HL-60/S4 treated with phorbol 12-myristate 13-acetate at 8.2 ng/mL for 4 days and 3 days (cell line): ENCODE results near the gene C13orf46.
"Not testable (repeated sequence)": the region's sequence is repeated elsewhere in the genome, so short reads cannot be mapped to it uniquely, and the experiment has no call there.

Experiments used
- in situ Hi-C: fragments of 300-500 bp; cut with MboI; formaldehyde crosslinking; loops from 2 replicates; pipeline ENCODE4 v1.15.0; 2022; ENCODE audit warnings: low sequenced_read_pairs

C13orf46 gene

DNA sequence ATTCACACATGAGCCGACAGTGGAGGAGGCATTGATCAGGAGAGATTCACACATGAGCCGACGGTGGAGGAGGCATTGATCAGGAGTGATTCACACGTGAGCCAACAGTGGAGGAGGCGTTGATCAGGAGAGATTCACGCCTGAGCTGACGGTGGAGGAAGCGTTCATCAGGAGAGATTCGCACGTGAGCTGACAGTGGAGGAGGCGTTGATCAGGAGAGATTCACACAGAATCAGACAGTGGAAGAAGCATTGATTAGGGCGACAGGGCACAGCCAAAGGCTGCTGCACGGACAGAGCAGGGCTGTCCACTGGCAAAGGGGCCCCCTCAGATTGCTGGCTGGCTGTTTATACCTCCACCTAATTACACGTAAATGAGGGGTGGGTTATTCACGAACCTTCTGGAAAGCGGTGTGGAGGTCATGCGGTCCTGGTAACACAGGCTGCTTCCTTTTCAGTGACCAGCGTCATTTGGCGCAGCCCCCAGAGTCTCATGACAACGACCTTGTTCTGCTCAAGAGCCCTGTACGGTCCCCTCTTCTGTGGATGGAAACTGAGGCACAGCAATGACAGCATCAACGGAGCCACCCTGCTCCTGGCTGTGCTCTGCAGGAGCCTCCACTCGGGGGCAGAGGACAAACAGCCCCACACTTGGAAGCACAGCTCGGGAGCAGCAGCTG lies 59.4 kb downstream of the C13orf46 start:
- in situ Hi-C loops, result no loop called here

DNA sequence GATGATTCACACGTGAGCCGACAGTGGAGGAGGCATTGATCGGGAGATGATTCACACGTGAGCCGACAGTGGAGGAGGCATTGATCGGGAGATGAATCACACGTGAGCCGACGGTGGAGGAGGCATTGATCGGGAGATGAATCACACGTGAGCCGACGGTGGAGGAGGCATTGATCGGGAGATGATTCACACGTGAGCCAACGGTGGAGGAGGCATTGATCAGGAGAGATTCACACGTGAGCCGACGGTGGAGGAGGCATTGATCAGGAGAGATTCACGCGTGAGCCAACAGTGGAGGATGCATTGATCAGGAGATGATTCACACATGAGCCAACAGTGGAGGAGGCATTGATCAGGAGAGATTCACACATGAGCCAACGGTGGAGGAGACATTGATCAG lies 60.0 kb downstream of the C13orf46 start:
- in situ Hi-C loops, result not testable (repeated sequence)

DNA sequence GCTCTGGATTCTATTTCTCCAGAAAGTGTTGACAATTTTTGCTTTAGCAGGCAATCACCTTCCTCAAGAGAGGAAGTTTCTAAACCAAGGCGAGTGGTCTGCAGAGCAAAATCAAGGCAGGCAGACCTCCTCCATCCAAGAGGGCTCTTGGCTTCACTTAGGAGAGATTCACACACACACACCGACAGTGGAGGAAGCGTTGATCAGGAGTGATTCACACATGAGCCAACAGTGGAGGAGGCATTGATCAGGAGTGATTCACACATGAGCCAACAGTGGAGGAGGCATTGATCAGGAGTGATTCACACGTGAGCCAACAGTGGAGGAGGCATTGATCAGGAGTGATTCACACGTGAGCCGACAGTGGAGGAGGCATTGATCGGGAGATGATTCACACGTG lies 60.5 kb downstream of the C13orf46 start:
- in situ Hi-C loops, result not testable (repeated sequence)

DNA sequence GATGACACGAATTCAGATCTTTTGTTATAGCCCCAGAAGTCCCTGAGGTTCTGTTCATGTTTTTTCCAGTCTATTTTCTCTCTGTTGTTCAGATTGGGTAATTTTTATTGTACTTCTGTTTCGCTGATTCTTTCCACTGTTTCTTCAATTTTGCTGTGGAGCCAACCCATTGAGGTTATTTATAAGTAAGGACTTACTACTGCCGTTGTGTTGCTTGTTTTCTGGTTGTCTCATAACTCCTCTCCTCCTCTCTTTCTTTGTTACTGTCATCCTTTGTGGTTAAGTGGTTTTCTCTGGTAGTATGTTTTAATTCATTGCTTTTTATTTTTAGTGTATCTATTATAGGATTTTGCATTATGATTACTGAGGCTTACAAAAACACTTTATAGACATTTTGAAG lies 61.3 kb downstream of the C13orf46 start:
- in situ Hi-C loops, result no loop called here

DNA sequence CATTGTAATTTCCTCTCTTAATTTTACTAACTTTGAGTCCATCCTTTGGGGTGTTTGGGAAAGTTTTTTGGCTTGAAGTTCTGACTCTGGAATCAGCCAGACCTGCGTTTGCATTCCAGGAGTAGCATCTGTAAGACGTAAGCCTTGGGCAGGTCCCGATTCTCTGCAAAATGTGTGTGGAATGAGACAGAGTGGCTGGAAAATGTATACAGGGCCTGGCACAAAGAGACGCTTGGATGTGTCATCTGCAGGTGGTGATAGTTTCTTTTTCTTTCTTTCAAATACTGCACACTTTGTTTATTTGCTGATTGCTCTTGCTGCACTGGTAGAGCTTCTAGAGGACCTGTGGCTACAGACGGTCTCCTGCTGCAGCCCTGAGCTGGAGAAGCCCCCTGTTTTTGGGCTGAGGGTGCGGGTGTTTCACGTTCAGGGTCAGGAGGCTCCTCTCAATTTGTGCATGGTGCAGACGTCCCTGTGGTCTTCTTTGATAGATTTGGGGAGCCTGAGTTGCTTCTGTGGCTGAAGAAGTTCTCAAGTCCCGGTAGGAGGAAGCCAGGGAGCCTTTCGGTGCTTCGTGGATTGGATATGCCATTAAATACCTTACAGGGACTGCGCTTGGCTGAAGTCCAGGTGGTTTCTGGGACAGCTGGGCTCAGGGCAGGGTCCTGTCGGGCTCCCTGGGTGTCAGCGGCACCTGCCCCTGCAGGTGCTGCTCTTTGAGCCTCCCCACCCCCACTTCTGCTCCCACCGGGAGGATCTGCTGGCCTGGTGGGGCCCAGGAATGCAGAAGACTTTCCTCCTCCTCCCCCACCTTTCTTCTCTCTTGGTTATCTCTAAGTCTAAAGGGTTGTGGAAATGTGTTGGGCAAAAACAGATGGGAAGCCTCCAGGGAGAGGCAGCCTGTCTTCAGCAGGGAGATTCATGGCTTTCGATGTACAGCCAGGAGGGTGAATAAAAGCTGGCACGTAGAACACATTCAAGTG lies 66.0 kb downstream of the C13orf46 start:
- in situ Hi-C loops, result no loop called here

DNA sequence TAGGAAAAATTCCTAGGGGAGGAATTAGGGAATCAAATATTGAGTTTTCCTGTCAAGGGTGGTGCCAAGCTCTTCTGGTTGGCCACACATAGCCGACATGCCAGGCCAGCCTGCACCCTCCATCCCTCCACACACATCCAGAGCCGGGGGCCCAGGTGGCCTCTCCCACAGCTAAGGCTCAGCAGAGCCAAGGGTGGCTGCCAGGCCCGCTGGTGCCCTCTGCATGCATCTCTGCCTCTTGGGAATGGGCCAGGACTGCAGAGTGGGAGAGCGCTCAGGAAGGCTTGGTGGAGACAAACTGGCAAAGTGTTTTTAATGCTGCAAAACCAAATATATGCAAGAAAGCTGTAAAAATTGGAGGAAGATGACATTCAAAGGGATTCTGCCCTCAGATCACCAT lies 67.3 kb downstream of the C13orf46 start:
- in situ Hi-C loops, result no loop called here

DNA sequence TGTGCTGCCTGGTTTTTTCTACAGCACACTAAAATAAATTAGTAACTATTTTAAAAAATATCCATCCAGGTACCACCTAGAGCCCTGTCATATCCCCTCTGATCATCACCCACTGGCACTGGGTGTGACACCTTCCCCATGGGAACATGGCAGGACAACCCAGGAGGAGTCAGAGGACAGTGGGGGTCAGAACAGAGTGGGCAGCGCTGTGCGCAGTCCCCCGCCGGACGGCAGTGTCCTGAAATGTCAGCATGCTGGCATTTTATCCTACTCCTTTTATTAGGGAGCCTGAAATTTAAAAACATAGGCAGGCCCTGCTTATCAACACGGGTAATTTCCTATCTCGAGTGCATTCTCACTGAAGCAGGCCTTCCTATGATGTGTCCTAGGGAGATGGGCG lies 67.9 kb downstream of the C13orf46 start:
- in situ Hi-C loops, result no loop called here

DNA sequence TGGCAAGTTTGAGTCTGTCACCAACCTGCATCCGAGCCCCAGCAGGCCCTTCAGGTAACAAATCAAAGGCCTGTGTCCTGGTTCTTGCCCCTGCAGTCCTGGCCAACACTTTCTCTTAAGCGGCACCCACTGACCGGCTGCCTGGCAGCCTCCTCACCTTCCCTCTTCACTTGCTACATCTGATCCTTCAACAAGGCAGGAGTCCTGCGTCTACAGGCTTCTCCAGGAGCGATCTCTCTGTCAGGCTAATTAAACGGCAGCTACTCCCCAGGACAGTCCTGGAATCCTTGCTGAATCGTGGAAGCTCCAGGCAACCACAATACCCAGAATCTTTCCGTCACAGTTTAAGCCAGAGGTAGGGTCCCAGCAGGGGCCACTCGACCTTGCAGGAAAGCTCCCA lies 68.9 kb downstream of the C13orf46 start:
- in situ Hi-C loops, result no loop called here

DNA sequence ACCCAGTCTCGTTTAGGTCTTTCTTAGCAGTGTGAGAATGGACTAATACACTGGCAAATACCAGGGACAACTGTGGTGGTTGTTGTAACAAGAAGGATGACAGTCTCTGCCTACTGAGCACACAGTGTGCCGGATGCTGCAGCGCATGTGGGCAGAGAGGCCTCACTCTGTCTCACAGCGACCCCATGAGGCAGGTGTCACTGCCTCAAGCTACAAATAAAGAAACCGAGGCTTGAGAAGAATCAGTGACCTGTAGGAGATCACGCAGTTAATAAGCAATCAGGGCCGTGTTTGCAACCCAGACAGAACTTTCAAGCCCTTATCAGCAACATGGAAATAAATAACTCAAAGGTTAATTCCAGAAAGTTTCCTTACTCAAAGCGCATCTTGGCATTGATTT lies 69.5 kb downstream of the C13orf46 start:
- in situ Hi-C loops, result no loop called here

DNA sequence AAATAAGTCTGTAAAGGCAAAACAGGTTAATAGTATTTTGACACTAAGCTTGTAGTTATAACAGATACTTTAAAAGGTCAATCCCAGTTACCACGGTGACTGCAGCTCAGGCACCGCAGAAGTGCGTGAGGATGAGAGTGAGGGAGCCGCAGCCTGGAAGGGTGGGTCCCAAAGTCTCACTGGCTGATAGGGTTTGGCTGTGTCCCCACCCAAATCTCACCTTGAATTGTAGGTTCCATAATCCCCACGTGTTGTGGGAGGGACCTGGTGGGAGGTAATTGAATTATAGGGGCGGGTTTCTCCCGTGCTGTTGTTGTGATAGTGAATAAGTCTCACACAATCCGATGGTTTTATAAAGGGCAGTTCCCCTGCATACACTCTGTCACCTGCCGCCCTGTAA lies 70.0 kb downstream of the C13orf46 start:
- in situ Hi-C loops, result no loop called here
